GM12878 (cell line): Measurements from ENCODE around the gene SNX30.

Source experiments
- ATF3 ChIP-seq: IDR thresholded peaks from 2 replicates; pipeline ENCODE4 v1.6.1; 2011; ENCODE audit warnings: low read depth, mild to moderate bottlenecking, low read length, moderate library complexity, borderline replicate concordance; ENCODE audit errors: extremely low read depth
- EZH2 ChIP-seq: IDR thresholded peaks from 2 replicates; pipeline ENCODE4 v1.6.1; 2012; ENCODE audit warnings: low read depth, mild to moderate bottlenecking, control low read depth, inconsistent platforms, low read length, borderline replicate concordance; ENCODE audit not compliant: control insufficient read depth
- IRF4 ChIP-seq: IDR thresholded peaks from 2 replicates; pipeline ENCODE4 v1.6.1; 2011; ENCODE audit warnings: low read depth, low read length
- NBN ChIP-seq: fragments of 450-650 bp; IDR thresholded peaks from 2 replicates; pipeline ENCODE4 v1.6.1; 2016
- NFIC ChIP-seq: IDR thresholded peaks from 2 replicates; pipeline ENCODE4 v1.6.1; 2012; ENCODE audit warnings: low read depth, mild to moderate bottlenecking, inconsistent platforms, low read length, moderate library complexity
- SP1 ChIP-seq: IDR thresholded peaks from one replicate; pipeline ENCODE4 v1.6.1; 2011; ENCODE audit warnings: low read depth, low read length
- TCF7 ChIP-seq: IDR thresholded peaks from 2 replicates; pipeline ENCODE4 v1.6.1; 2014; ENCODE audit warnings: antibody characterized with exemption, borderline replicate concordance
- ZBTB40 ChIP-seq: fragments of 450-650 bp; IDR thresholded peaks from 2 replicates; pipeline ENCODE4 v1.6.1; 2016; ENCODE audit warnings: mild to moderate bottlenecking, moderate library complexity, borderline replicate concordance
- TF ChIP-seq, protein P1 (sequence below): IDR thresholded peaks from 2 replicates; pipeline ENCODE4 v1.6.1; 2012; ENCODE audit warnings: mild to moderate bottlenecking, low read depth, low read length
- TF ChIP-seq, protein P2 (sequence below), 3 experiments: IDR thresholded peaks in 2 of 3; conservative IDR thresholded peaks in 1 of 3; 2 replicates each; pipeline ENCODE4 v1.5.1; 2011; ENCODE audit warnings: low read depth in 3 of 3, low read length in 3 of 3, mild to moderate bottlenecking in 3 of 3, control low read depth in 2 of 3, moderate library complexity in 2 of 3, inconsistent platforms in 1 of 3, mixed read lengths in 1 of 3; ENCODE audit not compliant: control insufficient read depth in 2 of 3, insufficient read depth in 1 of 3; ENCODE audit errors: extremely low read depth in 1 of 3

- TF ChIP-seq, protein P1, sequence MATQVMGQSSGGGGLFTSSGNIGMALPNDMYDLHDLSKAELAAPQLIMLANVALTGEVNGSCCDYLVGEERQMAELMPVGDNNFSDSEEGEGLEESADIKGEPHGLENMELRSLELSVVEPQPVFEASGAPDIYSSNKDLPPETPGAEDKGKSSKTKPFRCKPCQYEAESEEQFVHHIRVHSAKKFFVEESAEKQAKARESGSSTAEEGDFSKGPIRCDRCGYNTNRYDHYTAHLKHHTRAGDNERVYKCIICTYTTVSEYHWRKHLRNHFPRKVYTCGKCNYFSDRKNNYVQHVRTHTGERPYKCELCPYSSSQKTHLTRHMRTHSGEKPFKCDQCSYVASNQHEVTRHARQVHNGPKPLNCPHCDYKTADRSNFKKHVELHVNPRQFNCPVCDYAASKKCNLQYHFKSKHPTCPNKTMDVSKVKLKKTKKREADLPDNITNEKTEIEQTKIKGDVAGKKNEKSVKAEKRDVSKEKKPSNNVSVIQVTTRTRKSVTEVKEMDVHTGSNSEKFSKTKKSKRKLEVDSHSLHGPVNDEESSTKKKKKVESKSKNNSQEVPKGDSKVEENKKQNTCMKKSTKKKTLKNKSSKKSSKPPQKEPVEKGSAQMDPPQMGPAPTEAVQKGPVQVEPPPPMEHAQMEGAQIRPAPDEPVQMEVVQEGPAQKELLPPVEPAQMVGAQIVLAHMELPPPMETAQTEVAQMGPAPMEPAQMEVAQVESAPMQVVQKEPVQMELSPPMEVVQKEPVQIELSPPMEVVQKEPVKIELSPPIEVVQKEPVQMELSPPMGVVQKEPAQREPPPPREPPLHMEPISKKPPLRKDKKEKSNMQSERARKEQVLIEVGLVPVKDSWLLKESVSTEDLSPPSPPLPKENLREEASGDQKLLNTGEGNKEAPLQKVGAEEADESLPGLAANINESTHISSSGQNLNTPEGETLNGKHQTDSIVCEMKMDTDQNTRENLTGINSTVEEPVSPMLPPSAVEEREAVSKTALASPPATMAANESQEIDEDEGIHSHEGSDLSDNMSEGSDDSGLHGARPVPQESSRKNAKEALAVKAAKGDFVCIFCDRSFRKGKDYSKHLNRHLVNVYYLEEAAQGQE: no peak
- no peak for TF ChIP-seq TCF7
- TF ChIP-seq, protein P2, sequence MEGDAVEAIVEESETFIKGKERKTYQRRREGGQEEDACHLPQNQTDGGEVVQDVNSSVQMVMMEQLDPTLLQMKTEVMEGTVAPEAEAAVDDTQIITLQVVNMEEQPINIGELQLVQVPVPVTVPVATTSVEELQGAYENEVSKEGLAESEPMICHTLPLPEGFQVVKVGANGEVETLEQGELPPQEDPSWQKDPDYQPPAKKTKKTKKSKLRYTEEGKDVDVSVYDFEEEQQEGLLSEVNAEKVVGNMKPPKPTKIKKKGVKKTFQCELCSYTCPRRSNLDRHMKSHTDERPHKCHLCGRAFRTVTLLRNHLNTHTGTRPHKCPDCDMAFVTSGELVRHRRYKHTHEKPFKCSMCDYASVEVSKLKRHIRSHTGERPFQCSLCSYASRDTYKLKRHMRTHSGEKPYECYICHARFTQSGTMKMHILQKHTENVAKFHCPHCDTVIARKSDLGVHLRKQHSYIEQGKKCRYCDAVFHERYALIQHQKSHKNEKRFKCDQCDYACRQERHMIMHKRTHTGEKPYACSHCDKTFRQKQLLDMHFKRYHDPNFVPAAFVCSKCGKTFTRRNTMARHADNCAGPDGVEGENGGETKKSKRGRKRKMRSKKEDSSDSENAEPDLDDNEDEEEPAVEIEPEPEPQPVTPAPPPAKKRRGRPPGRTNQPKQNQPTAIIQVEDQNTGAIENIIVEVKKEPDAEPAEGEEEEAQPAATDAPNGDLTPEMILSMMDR (IDR thresholded peaks at IDR 0.05 in 2 of 3, conservative IDR thresholded peaks at IDR 0.05 in 1 of 3; ENCODE audit: control insufficient read depth in 2 of 3, extremely low read depth in 1 of 3, insufficient read depth in 1 of 3, low read depth in 3 of 3, low read length in 3 of 3): no peak
- no peak for TF ChIP-seq SP1
- no peak for TF ChIP-seq ZBTB40
- TF ChIP-seq NBN: no peak
- TF ChIP-seq NFIC: no peak
- TF ChIP-seq EZH2: no peak
- no peak for TF ChIP-seq ATF3
- TF ChIP-seq IRF4: no peak
These were observed 104.1 kb downstream of the SNX30 start for GRCh38 chr9:112854657-112855056.
